Measurements from ENCODE around the gene EFNB2.

EFNB2 gene

GRCh38 chr13:106449096-106449495 lies 86.4 kb downstream of the EFNB2 start:
- DNase-seq (ENCODE audit: low spot score) = no peak

- no peak for DNase-seq (ENCODE audit: low spot score)
These were observed 89.5 kb downstream of the EFNB2 start for GRCh38 chr13:106445996-106446395.

- DNase-seq (ENCODE audit: low spot score) = no peak
These were observed 91.7 kb downstream of the EFNB2 start for GRCh38 chr13:106443607-106444322.

- no peak for DNase-seq (ENCODE audit: low spot score)
These were observed 94.6 kb downstream of the EFNB2 start for GRCh38 chr13:106440866-106441265.
